Measurements from ENCODE around the gene C10orf143.

C10orf143 gene

GRCh38 chr10:130078120-130078519, 32.5 kb downstream of the C10orf143 start:
- Histone ChIP-seq H3K9me2 (replicated peaks; ENCODE audit: insufficient read depth, low read length) (no peaks in the 10 kb centered on the region), H3K27me3 (ENCODE audit: low read length) (no peaks in the 10 kb centered on the region), H3K4me3 (ENCODE audit: insufficient read depth, low read length, poor library complexity, severe bottlenecking) (no peak overlapping the region), H3K79me2 (ENCODE audit: insufficient read depth, low read length) (no peaks in the 10 kb centered on the region), H3K9me3 (ENCODE audit: insufficient read depth, low read length) (no peaks in the 10 kb centered on the region), H2AFZ (ENCODE audit: low read depth, low read length, severe bottlenecking) (no peak overlapping the region), H3K4me2 (ENCODE audit: low read depth, low read length, poor library complexity, severe bottlenecking) (no peak overlapping the region), H3K36me3 (ENCODE audit: low read length) (no peaks in the 10 kb centered on the region), H4K20me1 (ENCODE audit: low read depth, low read length) (no peaks in the 10 kb centered on the region), H3K27ac (ENCODE audit: low read depth, low read length) (no peak overlapping the region), H3K9ac (ENCODE audit: low read length) (no peak overlapping the region), H3F3A (ENCODE audit: insufficient read depth) (no peaks in the 10 kb centered on the region)
- TF ChIP-seq EZH2phosphoT487 (conservative IDR thresholded peaks at IDR 0.05; ENCODE audit: low read length), result no peak

- H2AFZ ChIP-seq (ENCODE audit: low read depth, low read length, severe bottlenecking), result no peak overlapping the region
These were observed 33.9 kb downstream of the C10orf143 start for GRCh38 chr10:130076681-130077080.

GRCh38 chr10:130074639-130075038, 36.0 kb downstream of the C10orf143 start:
- Histone ChIP-seq H3K9ac (ENCODE audit: low read length) (no peak overlapping the region), H3K9me3 (ENCODE audit: insufficient read depth, low read length) (peaks cover 10% of the 10 kb centered on the region; the same call in 1 of the 2 replicates), H3K9me2 (replicated peaks; ENCODE audit: insufficient read depth, low read length) (no peaks in the 10 kb centered on the region), H3K79me2 (ENCODE audit: insufficient read depth, low read length) (no peaks in the 10 kb centered on the region), H3F3A (ENCODE audit: insufficient read depth) (no peaks in the 10 kb centered on the region), H3K4me3 (ENCODE audit: insufficient read depth, low read length, poor library complexity, severe bottlenecking) (no peak overlapping the region), H3K36me3 (ENCODE audit: low read length) (peaks cover 10% of the 10 kb centered on the region; the same call in 1 of the 2 replicates), H3K27ac (ENCODE audit: low read depth, low read length) (no peak overlapping the region), H3K4me2 (ENCODE audit: low read depth, low read length, poor library complexity, severe bottlenecking) (no peak overlapping the region), H4K20me1 (ENCODE audit: low read depth, low read length) (no peaks in the 10 kb centered on the region), H2AFZ (ENCODE audit: low read depth, low read length, severe bottlenecking) (no peak overlapping the region), H3K27me3 (ENCODE audit: low read length) (no peaks in the 10 kb centered on the region)
- no peak for TF ChIP-seq EZH2phosphoT487 (conservative IDR thresholded peaks at IDR 0.05; ENCODE audit: low read length)
- TF ChIP-seq CTCF (IDR thresholded peaks at IDR 0.05; ENCODE audit: insufficient read depth, low read length, poor library complexity, severe bottlenecking), result no peak

More at GRCh38 chr10:130076681-130077080, 33.9 kb downstream of the C10orf143 start:
- H3K4me3 ChIP-seq (ENCODE audit: insufficient read depth, low read length, poor library complexity, severe bottlenecking), result no peak overlapping the region
- no peaks in the 10 kb centered on the region for H3K27me3 ChIP-seq (ENCODE audit: low read length)
- no peaks in the 10 kb centered on the region for H4K20me1 ChIP-seq (ENCODE audit: low read depth, low read length)
- H3K9me3 ChIP-seq (ENCODE audit: insufficient read depth, low read length), result peaks cover 10% of the 10 kb centered on the region; the same call in 1 of the 2 replicates
- H3K36me3 ChIP-seq (ENCODE audit: low read length), result peaks cover 10% of the 10 kb centered on the region; the same call in 1 of the 2 replicates
- no peaks in the 10 kb centered on the region for H3K79me2 ChIP-seq (ENCODE audit: insufficient read depth, low read length)
- TF ChIP-seq EZH2phosphoT487 (conservative IDR thresholded peaks at IDR 0.05; ENCODE audit: low read length), result no peak
- no peak for TF ChIP-seq CTCF (IDR thresholded peaks at IDR 0.05; ENCODE audit: insufficient read depth, low read length, poor library complexity, severe bottlenecking)
- H3F3A ChIP-seq (ENCODE audit: insufficient read depth), result no peaks in the 10 kb centered on the region
- no peak overlapping the region for H3K27ac ChIP-seq (ENCODE audit: low read depth, low read length)
- no peak overlapping the region for H3K9ac ChIP-seq (ENCODE audit: low read length)
- H3K9me2 ChIP-seq (replicated peaks; ENCODE audit: insufficient read depth, low read length), result no peaks in the 10 kb centered on the region
- H3K4me2 ChIP-seq (ENCODE audit: low read depth, low read length, poor library complexity, severe bottlenecking), result no peak overlapping the region

GRCh38 chr10:130073912-130074311, 36.7 kb downstream of the C10orf143 start:
- Histone ChIP-seq H3K4me3 (ENCODE audit: insufficient read depth, low read length, poor library complexity, severe bottlenecking) (no peak overlapping the region), H3K27me3 (ENCODE audit: low read length) (no peaks in the 10 kb centered on the region), H3K9me3 (ENCODE audit: insufficient read depth, low read length) (peaks cover 10% of the 10 kb centered on the region; the same call in 1 of the 2 replicates), H4K20me1 (ENCODE audit: low read depth, low read length) (no peaks in the 10 kb centered on the region), H2AFZ (ENCODE audit: low read depth, low read length, severe bottlenecking) (no peak overlapping the region), H3K79me2 (ENCODE audit: insufficient read depth, low read length) (no peaks in the 10 kb centered on the region), H3K9ac (ENCODE audit: low read length) (no peak overlapping the region), H3K9me2 (replicated peaks; ENCODE audit: insufficient read depth, low read length) (no peaks in the 10 kb centered on the region), H3K27ac (ENCODE audit: low read depth, low read length) (no peak overlapping the region), H3K4me2 (ENCODE audit: low read depth, low read length, poor library complexity, severe bottlenecking) (no peak overlapping the region), H3F3A (ENCODE audit: insufficient read depth) (no peaks in the 10 kb centered on the region), H3K36me3 (ENCODE audit: low read length) (peaks cover 10% of the 10 kb centered on the region; the same call in 1 of the 2 replicates)
- no peak for TF ChIP-seq CTCF (IDR thresholded peaks at IDR 0.05; ENCODE audit: insufficient read depth, low read length, poor library complexity, severe bottlenecking)
- TF ChIP-seq EZH2phosphoT487 (conservative IDR thresholded peaks at IDR 0.05; ENCODE audit: low read length), result no peak
